Activated effector memory CD4-positive, alpha-beta T cell treated with anti-CD3 and anti-CD28 coated beads, Interleukin-2, amount 50 U/mL, for 16 hours (primary cell): ENCODE results near the gene GON7.
A peak's percentile ranks its signal among the peaks of the same experiment; 100 is the strongest.
"Not testable (repeated sequence)": the region's sequence is repeated elsewhere in the genome, so short reads cannot be mapped to it uniquely, and the experiment has no call there.

Experiments
- DNase-seq: peaks from one replicate; pipeline ENCODE4 v3.0.0-alpha.2; 2020

The GON7 gene

GRCh38 chr14:93206793-93207467 lies at the start of gene GON7, which contains the start of gene UBR7:
TSS of gene GON7 (minus strand) at chr14:93207065. CDS start at chr14:93207037, 28 bp downstream.
TSS of gene UBR7 (plus strand) at chr14:93207256. CDS start at chr14:93207292, 36 bp downstream.
- peak; percentile 95 for DNase-seq

DNA sequence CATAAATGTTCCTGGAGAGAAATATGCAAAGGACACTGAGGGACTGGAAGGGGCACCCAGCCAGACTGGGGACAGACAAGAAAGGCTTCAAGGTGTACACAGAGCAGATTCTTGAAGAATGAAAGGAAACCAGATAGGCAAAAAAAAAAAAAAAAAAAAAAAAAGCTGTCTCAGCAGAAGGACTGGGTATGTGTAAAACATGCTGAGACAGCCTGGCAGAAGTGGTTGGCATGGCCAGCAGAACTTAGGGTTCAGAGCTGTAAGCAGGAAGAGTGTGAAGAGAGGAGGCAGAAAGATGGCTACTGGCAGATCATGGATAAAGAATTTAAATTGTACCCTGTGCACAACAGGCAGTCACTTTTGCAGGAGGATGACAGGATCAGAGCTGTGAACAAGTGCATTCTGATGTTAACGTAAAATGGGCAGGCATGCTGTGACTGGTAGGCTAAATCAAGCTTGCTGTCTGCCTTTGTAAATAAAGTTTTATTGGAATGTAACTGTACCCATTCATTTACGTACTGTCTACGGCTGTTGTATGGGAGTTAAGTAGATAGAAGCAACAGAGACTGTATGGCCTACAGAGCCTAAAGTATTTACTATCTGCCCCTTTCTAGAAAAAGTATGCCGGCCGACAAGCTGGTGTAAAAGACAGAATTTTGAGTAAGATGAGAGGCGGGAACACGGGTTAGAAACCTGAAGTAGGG lies 42.4 kb upstream of the GON7 start:
- DNase-seq: no peak

DNA sequence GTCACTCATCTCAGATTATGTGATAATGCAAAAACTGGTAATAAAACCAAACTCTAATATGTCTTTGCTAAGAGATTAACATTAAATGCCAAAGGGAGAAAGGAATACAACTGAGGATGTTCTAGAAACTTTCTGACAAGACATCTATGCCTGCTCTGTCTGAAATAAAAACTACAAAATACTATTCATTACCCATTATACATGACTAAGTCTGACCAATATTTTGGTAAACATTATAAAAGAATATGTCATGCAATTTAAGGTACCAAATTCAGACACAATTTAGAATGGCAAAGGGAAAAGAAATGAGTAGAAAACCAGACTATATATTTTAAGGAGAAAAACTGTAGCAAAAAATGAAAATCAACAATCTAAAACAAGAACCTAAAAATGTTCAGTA lies 39.7 kb upstream of the GON7 start:
- no peak for DNase-seq

GRCh38 chr14:93245764-93246420 lies 39.0 kb upstream of the GON7 start:
- no peak for DNase-seq

DNA sequence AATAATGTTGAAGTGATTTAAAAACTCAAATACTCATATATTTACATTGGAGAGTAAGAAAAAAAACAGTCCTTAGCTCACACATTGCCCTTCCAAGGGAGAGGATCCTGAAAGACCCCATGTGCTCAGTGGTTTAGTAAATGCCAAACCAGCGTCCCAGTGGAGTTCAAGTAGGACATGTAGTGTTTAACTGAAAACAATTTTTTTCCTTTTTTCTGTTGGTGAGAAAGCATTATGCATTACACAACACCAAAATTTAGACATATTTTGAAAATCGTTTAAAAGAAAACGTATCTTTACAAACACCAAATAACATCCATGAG lies 33.8 kb upstream of the GON7 start:
- DNase-seq: no peak

- no peak for DNase-seq
Measured at GRCh38 chr14:93239869-93240677, 33.2 kb upstream of the GON7 start.

GRCh38 chr14:93234798-93235197 lies 27.9 kb upstream of the GON7 start:
- DNase-seq: no peak

- not testable (repeated sequence) for DNase-seq
Measured at GRCh38 chr14:93233078-93233477, 26.2 kb upstream of the GON7 start.

GRCh38 chr14:93232159-93232558 lies 25.3 kb upstream of the GON7 start:
- DNase-seq: no peak

DNA sequence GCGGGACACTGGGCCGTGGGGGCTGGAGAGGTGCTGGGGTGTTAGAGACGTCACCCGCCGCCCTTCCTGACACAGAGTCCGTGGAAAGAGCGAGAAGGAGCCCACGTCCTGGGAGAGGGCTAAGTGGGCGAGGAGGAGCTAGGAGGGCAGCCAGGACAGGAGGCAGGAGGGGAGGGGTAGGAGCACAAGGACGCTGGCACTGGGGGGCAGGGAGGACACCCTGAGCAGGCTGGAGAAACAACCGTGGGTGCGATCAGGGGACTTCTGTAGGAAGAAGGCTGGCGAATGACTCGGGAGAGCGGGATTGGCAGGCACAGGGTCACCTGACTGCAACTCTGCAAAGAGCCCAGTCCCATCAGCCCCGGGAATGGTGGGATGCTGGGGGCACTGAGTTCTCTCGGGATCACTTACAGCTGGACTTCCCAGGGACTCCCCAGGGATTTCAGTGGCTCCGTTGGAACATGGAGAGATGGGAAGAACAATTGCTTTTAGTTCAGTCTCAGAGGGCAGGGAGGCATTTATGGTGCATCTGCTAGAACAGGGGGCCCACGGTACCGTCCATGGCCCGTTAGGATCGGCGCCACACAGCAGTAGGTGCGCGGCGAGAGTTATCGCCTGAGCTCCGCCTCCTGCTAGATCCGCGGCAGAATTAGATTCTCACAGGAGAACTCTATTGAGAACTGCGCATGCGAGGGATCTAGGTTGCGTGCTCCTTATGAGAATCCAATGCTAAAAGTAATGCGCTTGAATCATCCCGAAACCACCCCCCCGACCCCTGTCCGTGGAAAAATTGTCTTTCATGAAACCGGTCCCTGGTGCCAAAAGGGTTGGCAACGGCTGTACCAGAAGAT lies 24.5 kb upstream of the GON7 start:
- no peak for DNase-seq

GRCh38 chr14:93230539-93230938 lies 23.7 kb upstream of the GON7 start:
- no peak for DNase-seq

- no peak for DNase-seq
Measured at GRCh38 chr14:93228550-93228949, 21.7 kb upstream of the GON7 start.

- no peak for DNase-seq
Measured at GRCh38 chr14:93223565-93223964, 16.7 kb upstream of the GON7 start.

GRCh38 chr14:93220509-93220908 lies 13.6 kb upstream of the GON7 start:
- no peak for DNase-seq

- peak; percentile 75 for DNase-seq
Measured at GRCh38 chr14:93219103-93219726, 12.3 kb upstream of the GON7 start.

- no peak for DNase-seq
Measured at GRCh38 chr14:93214598-93214997, 7.7 kb upstream of the GON7 start.

- no peak for DNase-seq
Measured at GRCh38 chr14:93212432-93212831, 5.6 kb upstream of the GON7 start.

DNA sequence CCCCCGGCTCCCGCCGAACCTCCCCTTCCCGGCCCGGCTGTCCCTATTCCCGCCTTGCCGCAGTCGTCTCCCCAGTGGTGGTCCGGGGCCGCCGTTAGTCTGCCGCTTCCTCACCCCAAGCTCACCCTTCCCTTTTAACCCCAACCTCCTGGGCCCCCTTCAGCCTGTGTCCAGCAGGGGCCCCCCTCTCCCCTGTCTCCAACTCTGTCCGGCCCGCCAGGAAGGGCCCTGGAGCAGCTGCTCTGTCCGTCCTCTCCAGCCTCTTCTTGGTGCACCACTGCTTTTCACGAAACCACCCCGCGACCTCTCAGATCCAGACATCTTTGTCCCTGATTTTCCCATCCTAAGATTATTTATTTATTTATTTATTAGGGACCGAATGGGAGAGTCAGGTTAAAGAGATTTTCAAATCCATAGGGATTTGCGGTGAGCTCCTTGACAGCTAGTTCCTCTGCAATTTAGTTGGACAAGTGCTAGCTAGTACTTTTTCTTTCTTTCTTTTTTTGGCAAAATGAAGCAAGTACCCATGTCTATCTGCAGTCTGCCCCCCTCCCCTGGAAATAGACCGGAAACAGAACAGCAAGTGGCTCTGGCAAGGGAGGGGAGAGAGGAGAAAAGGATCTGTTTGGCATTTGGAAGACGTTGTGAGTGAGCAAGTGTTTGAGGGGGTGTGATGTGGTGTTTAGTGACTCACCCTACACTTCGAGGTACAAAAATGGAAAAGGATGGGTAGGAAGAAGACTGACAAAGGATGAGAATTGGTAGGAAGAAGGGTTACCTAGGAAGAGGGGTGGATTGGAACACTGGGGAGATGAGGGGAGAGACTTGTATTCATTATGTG lies 823 bp upstream of the GON7 start:
- no peak for DNase-seq

DNA sequence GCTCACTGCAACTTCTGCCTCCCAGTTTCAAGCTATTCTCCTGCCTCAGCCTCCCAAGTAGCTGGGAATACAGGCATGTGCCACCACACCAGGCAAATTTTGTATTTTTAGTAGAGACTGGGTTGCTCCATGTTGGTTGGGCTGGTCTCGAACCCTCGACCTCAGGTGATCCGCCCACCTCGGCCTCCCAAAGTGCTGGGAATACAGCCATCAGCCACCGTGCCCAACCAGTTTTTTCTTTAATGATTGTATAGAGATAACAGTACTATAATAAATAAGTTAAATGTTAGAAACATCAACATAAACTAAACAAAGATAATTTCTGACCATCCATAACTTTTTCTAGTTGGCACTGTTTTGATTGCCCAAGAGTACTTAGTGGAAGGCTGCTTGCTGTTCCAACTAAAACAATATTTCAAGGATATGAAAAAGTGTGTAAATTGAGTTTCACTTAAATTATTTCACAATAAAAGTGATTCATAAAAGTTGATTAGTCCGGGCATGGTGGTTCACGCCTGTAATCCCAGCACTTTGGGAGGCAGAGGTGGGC lies 5.6 kb downstream of the GON7 start:
- DNase-seq: no peak

- no peak for DNase-seq
Measured at GRCh38 chr14:93200553-93200952, 6.3 kb downstream of the GON7 start.

- DNase-seq: no peak
Measured at GRCh38 chr14:93199031-93199430, 7.8 kb downstream of the GON7 start.
